ENCODE data around the gene MIOX. TPM values are rescaled to one million over a fixed set of nuclear protein-coding genes. Genes with fewer than 3 reads are reported as not detected.

Gene MIOX
- polyA plus RNA-seq, 1 experiment, result 0.14 TPM

DNA sequence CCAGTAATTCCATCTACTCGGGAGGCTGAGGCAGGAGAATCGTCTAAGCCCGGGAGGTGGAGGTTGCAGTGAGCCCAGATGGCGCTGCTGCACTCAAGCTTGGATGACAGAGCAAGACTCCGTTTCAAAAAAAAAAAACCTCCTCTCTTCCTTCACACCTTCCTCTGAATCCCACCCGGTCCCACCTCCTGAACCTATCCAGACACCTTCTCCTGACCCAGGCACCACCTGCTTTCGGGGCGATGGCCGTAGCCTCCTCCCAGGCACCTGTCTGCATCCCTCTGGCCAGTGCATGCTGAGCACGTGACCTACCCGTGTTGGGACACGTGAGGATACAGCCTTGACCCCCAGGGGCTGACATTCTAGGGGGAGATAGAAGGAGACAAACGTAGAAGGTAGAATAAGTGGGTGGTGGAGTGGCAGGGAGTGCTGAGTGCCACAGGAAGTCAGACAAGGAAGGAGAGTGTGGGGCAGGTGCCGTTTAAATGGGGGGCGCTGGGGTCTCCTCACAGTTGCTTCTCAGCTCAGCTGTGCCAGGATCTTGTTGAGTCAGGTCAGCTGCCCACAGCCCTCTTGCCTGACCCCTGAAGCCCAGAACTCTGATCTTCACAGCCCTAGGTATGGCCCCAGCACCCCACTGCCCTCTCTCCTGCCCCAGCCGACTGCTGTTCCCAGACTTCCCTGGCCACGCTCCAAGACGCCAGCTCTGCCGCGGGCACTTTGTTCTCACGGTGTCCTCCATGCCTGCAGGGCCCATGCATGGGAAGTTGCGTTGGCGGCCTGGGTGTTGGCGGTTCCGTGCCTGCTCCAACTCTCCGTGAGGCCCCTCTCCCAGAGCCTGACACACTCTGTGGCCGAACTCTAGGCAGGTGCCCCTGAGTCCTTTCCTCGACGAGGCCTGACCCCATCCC lies 1.2 kb upstream of the MIOX start:
- ChIA-PET CTCF (interaction anchor here (0.7 to 1.2 kb wide), 2 partner anchors 13 to 80 kb away, joined by 3 read pairs; no protein-coding TSS in a partner anchor), POLR2A (interaction anchor here (0.9 kb wide), 1 partner anchor 258 kb away, joined by 5 read pairs; no protein-coding TSS in a partner anchor)
- H3K9me3 ChIP-seq (ENCODE audit: control insufficient read depth, insufficient read depth, low read length), result peaks cover 4% of the 10 kb centered on the region; the same call in 1 of the 2 replicates
- TF ChIP-seq, protein P1, sequence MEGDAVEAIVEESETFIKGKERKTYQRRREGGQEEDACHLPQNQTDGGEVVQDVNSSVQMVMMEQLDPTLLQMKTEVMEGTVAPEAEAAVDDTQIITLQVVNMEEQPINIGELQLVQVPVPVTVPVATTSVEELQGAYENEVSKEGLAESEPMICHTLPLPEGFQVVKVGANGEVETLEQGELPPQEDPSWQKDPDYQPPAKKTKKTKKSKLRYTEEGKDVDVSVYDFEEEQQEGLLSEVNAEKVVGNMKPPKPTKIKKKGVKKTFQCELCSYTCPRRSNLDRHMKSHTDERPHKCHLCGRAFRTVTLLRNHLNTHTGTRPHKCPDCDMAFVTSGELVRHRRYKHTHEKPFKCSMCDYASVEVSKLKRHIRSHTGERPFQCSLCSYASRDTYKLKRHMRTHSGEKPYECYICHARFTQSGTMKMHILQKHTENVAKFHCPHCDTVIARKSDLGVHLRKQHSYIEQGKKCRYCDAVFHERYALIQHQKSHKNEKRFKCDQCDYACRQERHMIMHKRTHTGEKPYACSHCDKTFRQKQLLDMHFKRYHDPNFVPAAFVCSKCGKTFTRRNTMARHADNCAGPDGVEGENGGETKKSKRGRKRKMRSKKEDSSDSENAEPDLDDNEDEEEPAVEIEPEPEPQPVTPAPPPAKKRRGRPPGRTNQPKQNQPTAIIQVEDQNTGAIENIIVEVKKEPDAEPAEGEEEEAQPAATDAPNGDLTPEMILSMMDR (IDR thresholded peaks at IDR 0.05; ENCODE audit: low read depth, low read length), result no peak
- peaks cover 15% of the 10 kb centered on the region for H3K27me3 ChIP-seq (ENCODE audit: control insufficient read depth, insufficient read depth, low read length)
- no peak for DNase-seq (ENCODE audit: low read depth, low spot score)
- no peak overlapping the region for H3K4me3 ChIP-seq (ENCODE audit: low read depth, low read length)
- no peak overlapping the region for H3K27ac ChIP-seq (ENCODE audit: low read depth, low read length)

DNA sequence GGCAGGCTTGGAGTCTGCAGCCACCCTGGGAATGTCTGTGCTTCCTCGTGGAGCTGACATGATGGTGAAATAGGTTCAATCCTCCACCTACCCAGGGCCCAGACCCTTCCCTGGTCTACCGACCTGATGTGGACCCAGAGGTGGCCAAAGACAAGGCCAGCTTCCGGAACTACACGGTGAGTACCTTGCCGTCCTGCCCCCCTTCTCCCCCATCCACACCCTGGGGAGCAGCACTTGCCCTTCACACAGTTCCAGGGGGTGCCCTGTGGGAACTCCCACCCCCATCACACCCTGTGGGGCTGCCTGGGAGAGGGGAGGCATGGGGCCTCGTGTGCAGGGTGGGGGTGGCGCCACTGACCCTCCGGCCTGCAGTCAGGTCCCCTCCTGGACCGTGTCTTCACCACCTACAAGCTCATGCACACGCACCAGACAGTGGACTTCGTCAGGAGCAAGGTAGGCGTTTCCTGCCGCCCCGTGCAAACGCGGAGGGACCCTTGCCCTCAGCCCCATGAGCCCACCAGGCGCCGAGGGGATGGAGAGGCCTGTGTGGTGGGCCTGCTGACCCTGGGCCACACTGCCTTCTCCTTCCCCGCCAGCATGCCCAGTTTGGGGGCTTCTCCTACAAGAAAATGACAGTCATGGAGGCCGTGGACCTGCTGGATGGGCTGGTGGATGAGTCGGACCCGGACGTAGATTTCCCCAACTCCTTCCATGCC lies 789 bp downstream of the MIOX start:
- TF ChIP-seq, protein P1 (IDR thresholded peaks at IDR 0.05; ENCODE audit: low read depth, low read length), result no peak
- no peak overlapping the region for H3K4me3 ChIP-seq (ENCODE audit: low read depth, low read length)
- DNase-seq (ENCODE audit: low read depth, low spot score), result no peak
- ChIA-PET POLR2A (no interaction called here), CTCF (no interaction called here)
- H3K27me3 ChIP-seq (ENCODE audit: control insufficient read depth, insufficient read depth, low read length), result peaks cover 2% of the 10 kb centered on the region
- H3K27ac ChIP-seq (ENCODE audit: low read depth, low read length), result no peak overlapping the region
- peaks cover under 1% of the 10 kb centered on the region; the same call in 1 of the 2 replicates for H3K9me3 ChIP-seq (ENCODE audit: control insufficient read depth, insufficient read depth, low read length)

DNA sequence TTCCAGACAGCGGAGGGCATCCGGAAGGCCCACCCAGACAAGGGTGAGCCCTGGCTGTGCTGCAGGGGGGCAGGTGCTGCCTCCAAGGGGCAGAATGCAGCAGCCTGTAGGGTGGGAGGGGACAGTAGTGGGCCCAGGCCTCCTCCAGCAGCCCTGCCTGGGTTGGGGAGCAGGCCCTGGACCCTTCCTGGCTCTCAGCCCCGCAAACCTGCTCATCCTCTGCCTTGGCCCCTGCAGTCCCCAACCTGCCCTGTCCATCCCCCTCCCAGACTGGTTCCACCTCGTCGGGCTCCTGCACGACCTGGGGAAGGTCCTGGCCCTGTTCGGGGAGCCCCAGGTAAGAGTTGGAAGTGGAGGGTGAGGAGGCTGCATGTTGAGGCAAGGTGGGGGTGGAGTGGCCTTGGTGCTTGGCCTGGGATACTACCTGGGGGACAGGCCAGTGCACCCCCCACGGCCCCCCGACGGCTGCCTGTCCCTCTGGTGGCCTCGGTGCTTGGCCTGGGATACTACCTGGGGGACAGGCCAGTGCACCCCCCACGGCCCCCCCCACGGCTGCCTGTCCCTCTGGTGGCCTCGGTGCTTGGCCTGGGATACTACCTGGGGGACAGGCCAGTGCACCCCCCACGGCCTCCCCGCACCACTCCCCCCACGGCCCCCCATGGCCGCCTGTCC lies 1.5 kb downstream of the MIOX start:
- TF ChIP-seq, protein P1 (IDR thresholded peaks at IDR 0.05; ENCODE audit: low read depth, low read length), result no peak
- Histone ChIP-seq H3K27me3 (ENCODE audit: control insufficient read depth, insufficient read depth, low read length) (peaks cover 2% of the 10 kb centered on the region), H3K9me3 (ENCODE audit: control insufficient read depth, insufficient read depth, low read length) (no peaks in the 10 kb centered on the region; the same call in 1 of the 2 replicates), H3K4me3 (ENCODE audit: low read depth, low read length) (no peak overlapping the region), H3K27ac (ENCODE audit: low read depth, low read length) (no peak overlapping the region)
- POLR2A ChIA-PET, result no interaction called here
- no peak for DNase-seq (ENCODE audit: low read depth, low spot score)
- CTCF ChIA-PET, result no interaction called here

DNA sequence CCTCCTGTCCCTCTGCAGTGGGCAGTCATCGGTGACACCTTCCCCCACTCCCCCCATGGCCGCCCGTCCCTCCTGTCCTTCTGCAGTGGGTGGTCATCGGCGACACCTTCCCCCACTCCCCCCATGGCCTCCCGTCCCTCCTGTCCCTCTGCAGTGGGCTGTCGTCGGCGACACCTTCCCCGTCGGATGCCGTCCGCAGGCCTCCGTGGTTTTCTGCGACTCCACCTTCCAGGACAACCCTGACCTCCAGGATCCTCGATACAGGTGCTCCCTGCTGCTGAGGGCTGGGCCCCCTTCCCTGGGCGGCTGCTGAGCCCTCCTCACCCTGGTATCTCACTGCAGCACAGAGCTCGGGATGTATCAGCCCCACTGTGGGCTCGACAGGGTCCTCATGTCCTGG lies 2.2 kb downstream of the MIOX start:
- POLR2A ChIA-PET, result no interaction called here
- H3K27ac ChIP-seq (ENCODE audit: low read depth, low read length), result no peak overlapping the region
- TF ChIP-seq, protein P1 (IDR thresholded peaks at IDR 0.05; ENCODE audit: low read depth, low read length), result no peak
- no peak for DNase-seq (ENCODE audit: low read depth, low spot score)
- H3K9me3 ChIP-seq (ENCODE audit: control insufficient read depth, insufficient read depth, low read length), result no peaks in the 10 kb centered on the region; the same call in 1 of the 2 replicates
- CTCF ChIA-PET, result no interaction called here
- no peak overlapping the region for H3K4me3 ChIP-seq (ENCODE audit: low read depth, low read length)
- peaks cover 2% of the 10 kb centered on the region for H3K27me3 ChIP-seq (ENCODE audit: control insufficient read depth, insufficient read depth, low read length)

Measured in AG04450 (cell line).